AG04450 (cell line): ENCODE results near the gene RASA3. TPM values are rescaled to one million over a fixed set of nuclear protein-coding genes. Genes with fewer than 3 reads are reported as not detected.

Experiments
- CTCF ChIA-PET: fragments of 300-600, 350-600 bp; formaldehyde crosslinking; extraction: SDS; loops from one replicate; lab custom pipeline; 2022; ENCODE audit warnings: antibody characterized with exemption, inconsistent platforms; lab: Charles Lee
- POLR2A ChIA-PET: fragments of 350-600 bp; formaldehyde crosslinking; extraction: SDS; loops from one replicate; lab custom pipeline; 2021; ENCODE audit warnings: antibody characterized with exemption, inconsistent platforms; lab: Yijun Ruan, JAX
- DNase-seq: peaks from one replicate; pipeline ENCODE4 v3.0.0-alpha.2; 2011; ENCODE audit warnings: low read depth, low spot score
- H3K27ac ChIP-seq: one replicate; pipeline ENCODE4 v1.5.1; 2012; ENCODE audit warnings: low read depth, low read length, control low read depth
- H3K27me3 ChIP-seq: one replicate; pipeline ENCODE4 v1.6.0; 2012; ENCODE audit warnings: low read length; ENCODE audit not compliant: control insufficient read depth, insufficient read depth
- H3K4me3 ChIP-seq: 2 replicates; pipeline ENCODE4 v1.5.1; 2011; ENCODE audit warnings: mild to moderate bottlenecking, low read depth, low read length, control low read depth
- H3K9me3 ChIP-seq: 2 replicates; pipeline ENCODE4 v1.5.1; 2012; ENCODE audit warnings: low read length; ENCODE audit not compliant: control insufficient read depth, insufficient read depth
- polyA plus RNA-seq: library from polyadenylated mRNA; depleted of rRNA; stranded (reverse); fragments of >200 nt; gene quantifications from 2 replicates; pipeline ENCODE4 v1.2.3, GENCODE V29; 2011
- TF ChIP-seq, protein P1 (sequence below): IDR thresholded peaks from 2 replicates; pipeline ENCODE4 v1.5.1; 2011; ENCODE audit warnings: low read depth, low read length, control low read depth, inconsistent platforms

The RASA3 gene
- polyA plus RNA-seq, 1 experiment, result 25.2 TPM

DNA sequence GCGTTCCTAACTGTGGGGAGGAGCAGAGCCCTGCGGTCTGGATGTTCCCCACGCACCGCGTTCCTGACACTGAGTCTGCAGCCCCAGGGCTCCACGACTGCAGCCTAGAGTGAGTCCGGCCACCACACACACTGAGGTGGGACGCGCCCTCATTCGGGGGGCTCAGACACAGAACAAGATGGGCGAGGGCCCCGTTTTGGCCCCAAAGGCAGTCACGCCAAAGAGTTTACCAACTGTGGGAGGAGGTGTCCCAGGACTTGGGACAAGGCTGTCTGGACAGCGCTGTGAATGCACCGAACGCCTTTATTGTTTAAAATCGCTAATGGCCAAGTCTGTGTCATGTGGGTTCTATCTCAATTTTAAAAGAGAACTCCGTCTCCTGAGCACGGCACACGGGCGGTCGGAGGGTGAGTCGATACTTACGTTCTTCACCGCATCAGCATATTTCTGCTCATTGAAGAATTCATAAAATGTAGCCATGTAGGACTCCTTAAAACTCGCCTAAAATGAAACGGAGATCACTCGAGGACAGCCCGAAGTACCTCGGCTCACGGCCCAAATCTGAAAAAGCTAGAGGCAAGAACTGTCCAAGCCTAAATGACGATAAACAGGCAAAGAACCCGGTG, 123.3 kb downstream of the RASA3 start:
- CTCF ChIA-PET, result no interaction called here
- H3K27me3 ChIP-seq, result no peaks in the 10 kb centered on the region
- H3K27ac ChIP-seq, result no peak overlapping the region
- TF ChIP-seq, protein P1, sequence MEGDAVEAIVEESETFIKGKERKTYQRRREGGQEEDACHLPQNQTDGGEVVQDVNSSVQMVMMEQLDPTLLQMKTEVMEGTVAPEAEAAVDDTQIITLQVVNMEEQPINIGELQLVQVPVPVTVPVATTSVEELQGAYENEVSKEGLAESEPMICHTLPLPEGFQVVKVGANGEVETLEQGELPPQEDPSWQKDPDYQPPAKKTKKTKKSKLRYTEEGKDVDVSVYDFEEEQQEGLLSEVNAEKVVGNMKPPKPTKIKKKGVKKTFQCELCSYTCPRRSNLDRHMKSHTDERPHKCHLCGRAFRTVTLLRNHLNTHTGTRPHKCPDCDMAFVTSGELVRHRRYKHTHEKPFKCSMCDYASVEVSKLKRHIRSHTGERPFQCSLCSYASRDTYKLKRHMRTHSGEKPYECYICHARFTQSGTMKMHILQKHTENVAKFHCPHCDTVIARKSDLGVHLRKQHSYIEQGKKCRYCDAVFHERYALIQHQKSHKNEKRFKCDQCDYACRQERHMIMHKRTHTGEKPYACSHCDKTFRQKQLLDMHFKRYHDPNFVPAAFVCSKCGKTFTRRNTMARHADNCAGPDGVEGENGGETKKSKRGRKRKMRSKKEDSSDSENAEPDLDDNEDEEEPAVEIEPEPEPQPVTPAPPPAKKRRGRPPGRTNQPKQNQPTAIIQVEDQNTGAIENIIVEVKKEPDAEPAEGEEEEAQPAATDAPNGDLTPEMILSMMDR, result no peak
- no peak overlapping the region for H3K4me3 ChIP-seq
- H3K9me3 ChIP-seq, result no peaks in the 10 kb centered on the region; the same call in 1 of the 2 replicates
- DNase-seq, result no peak
- POLR2A ChIA-PET, result no interaction called here

DNA sequence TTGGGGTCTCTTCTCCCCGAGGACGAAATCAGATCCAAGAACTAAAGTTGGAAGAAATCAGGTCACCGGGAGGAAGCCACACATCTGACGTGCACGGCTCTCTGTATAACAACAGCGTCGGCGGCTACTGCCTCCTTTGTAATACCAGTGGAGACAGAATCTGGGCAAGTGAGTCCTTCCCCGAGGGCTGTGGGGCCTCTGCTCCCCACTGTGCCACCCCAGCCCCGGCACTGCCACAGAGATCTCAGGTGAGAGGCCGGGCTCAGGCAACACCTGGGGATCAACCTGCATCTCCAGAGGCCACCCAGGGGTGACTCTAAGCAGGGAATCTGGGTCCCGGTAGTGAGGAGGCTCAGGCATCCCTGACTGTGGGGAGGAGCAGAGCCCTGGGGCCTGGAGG, 124.9 kb downstream of the RASA3 start:
- CTCF ChIA-PET, result no interaction called here
- DNase-seq, result no peak
- Histone ChIP-seq H3K27ac (no peak overlapping the region), H3K9me3 (no peaks in the 10 kb centered on the region; the same call in 1 of the 2 replicates), H3K27me3 (no peaks in the 10 kb centered on the region), H3K4me3 (no peak overlapping the region)
- TF ChIP-seq, protein P1, result no peak
- POLR2A ChIA-PET, result no interaction called here

- POLR2A ChIA-PET, result no interaction called here
- no peak overlapping the region for H3K27ac ChIP-seq
- no peaks in the 10 kb centered on the region; the same call in 1 of the 2 replicates for H3K9me3 ChIP-seq
- CTCF ChIA-PET, result no interaction called here
- no peaks in the 10 kb centered on the region for H3K27me3 ChIP-seq
- no peak overlapping the region for H3K4me3 ChIP-seq
- DNase-seq, result no peak
- TF ChIP-seq, protein P1, result no peak
These were observed 127.2 kb downstream of the RASA3 start for GRCh38 chr13:114005206-114005724.

DNA sequence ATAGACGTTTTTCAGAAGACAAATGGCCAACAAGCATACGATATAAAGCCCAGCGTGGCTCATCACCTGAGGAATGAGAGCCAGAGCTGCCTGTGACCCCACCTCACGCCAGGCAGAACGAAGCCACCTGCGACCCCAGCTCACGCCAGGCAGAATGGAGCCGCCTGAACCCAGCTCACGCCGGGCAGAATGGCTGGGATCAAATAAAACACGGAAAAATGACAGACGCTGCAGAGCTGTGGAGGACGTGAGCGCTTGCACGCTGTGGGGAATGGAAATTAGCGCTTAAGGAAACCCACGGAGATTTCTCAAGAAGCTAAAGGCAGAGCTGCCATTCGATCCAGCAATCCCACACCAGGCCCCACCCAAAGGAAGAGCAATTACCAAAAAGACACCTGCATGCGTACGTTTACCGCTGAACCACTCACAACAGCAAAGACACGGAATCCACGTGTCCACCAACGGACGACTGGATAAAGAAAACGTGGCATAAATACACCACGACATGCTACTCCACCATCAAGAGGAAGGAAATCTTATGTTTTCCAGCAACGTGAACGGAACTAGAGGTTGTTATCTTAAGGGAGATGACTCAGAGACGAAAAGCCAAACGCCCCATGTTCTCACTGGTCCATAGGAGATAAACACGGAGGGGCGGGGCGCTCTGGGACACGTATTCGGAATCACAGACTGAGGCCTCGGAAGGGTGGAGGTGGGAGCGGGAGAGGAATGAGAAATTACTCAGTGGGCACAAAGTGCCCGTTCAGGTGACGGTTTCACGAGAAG, 127.8 kb downstream of the RASA3 start:
- POLR2A ChIA-PET, result no interaction called here

More for the DNA sequence above, 127.8 kb downstream of the RASA3 start:
- CTCF ChIA-PET, result no interaction called here
- DNase-seq, result no peak
- H3K27ac ChIP-seq, result no peak overlapping the region
- H3K4me3 ChIP-seq, result no peak overlapping the region
- TF ChIP-seq, protein P1, result no peak
- no peaks in the 10 kb centered on the region; the same call in 1 of the 2 replicates for H3K9me3 ChIP-seq
- no peaks in the 10 kb centered on the region for H3K27me3 ChIP-seq
